HepG2 (cell line): ENCODE results near the gene C1RL. TPM values are rescaled to one million over a fixed set of nuclear protein-coding genes. Genes with fewer than 3 reads are reported as not detected.

ENCODE experiments used
- BORCS8-MEF2B ChIP-seq: sonication (generic); formaldehyde crosslinking; IDR thresholded peaks from 2 replicates; pipeline ENCODE4 v1.8.0; 2022; ENCODE audit warnings: mild to moderate bottlenecking, missing genetic modification reagents
- REST ChIP-seq, 2 experiments: IDR thresholded peaks; 2 replicates each; pipeline ENCODE4 v1.6.1; 2011 to 2012; ENCODE audit warnings: low read length in 2 of 2, borderline replicate concordance in 1 of 2, low read depth in 1 of 2, mild to moderate bottlenecking in 1 of 2, moderate library complexity in 1 of 2
- SP4 ChIP-seq: sonication (generic); formaldehyde crosslinking; IDR thresholded peaks from 2 replicates; pipeline ENCODE4 v1.8.1; 2023; ENCODE audit warnings: mild to moderate bottlenecking, missing genetic modification reagents
- TBX3 ChIP-seq: fragments of 450-650 bp; IDR thresholded peaks from 2 replicates; pipeline ENCODE4 v1.6.1; 2017; ENCODE audit warnings: antibody characterized with exemption, mild to moderate bottlenecking, inconsistent platforms, borderline replicate concordance
- ZBTB34 ChIP-seq: sonication (generic); formaldehyde crosslinking; IDR thresholded peaks from 2 replicates; pipeline ENCODE4 v1.8.0; 2022; ENCODE audit warnings: mild to moderate bottlenecking, missing genetic modification reagents
- ZBTB40 ChIP-seq, 2 experiments: fragments of 450-650 bp in 1 of 2; sonication (generic) in 1 of 2; formaldehyde crosslinking in 1 of 2; IDR thresholded peaks; 2 replicates each; pipeline versions ENCODE4 v1.6.1 to v1.8.0; 2016 to 2022; ENCODE audit warnings: antibody characterized with exemption in 1 of 2, mild to moderate bottlenecking in 1 of 2, missing genetic modification reagents in 1 of 2
- ZKSCAN1 ChIP-seq: fragments of 150-350 bp; IDR thresholded peaks from 2 replicates; pipeline ENCODE4 v1.6.1; 2014; ENCODE audit warnings: low read length
- ZNF367 ChIP-seq: sonication (generic); formaldehyde crosslinking; IDR thresholded peaks from 2 replicates; pipeline ENCODE4 v1.4.0; 2020; ENCODE audit warnings: missing genetic modification reagents, borderline replicate concordance
- polyA plus RNA-seq, 8 experiments: library from polyadenylated mRNA; depleted of rRNA in 3 of 8; stranded (reverse) in 7 of 8; unstranded in 1 of 8; fragments of >200 nt; fragmentation: Illumina TruSeq in 4 of 8; extraction: Trizol in 4 of 8; gene quantifications; 2 replicates each; pipeline versions ENCODE4 v1.2.1 to v1.2.3, GENCODE V29; 2011 to 2016; ENCODE audit warnings: low read depth in 4 of 8, missing spikeins in 1 of 8, mixed read lengths in 1 of 8; ENCODE audit not compliant: insufficient read depth in 1 of 8
- total RNA-seq, 5 experiments: library from RNA; depleted of rRNA; stranded (reverse); fragments of >200 nt; fragmentation: Illumina TruSeq; extraction: Trizol; gene quantifications; 2 replicates each; pipeline ENCODE4 v1.2.3, GENCODE V29; 2016; ENCODE audit warnings: low read depth in 1 of 5
- TF ChIP-seq, protein P1 (sequence below): sonication (generic); formaldehyde crosslinking; IDR thresholded peaks from 2 replicates; pipeline ENCODE4 v1.5.0; 2020; ENCODE audit warnings: missing genetic modification reagents, mild to moderate bottlenecking, borderline replicate concordance
- TF ChIP-seq, protein P2 (sequence below): sonication (generic); formaldehyde crosslinking; conservative IDR thresholded peaks from 2 replicates; pipeline ENCODE4 v1.8.1; 2023; ENCODE audit warnings: missing genetic modification reagents

C1RL gene
- total and polyA plus RNA-seq, 2 of the 13 experiments (the other 11 are each of a cell fraction or from before 2014, with no cell fraction given), result 28.9 to 53.1 TPM

DNA sequence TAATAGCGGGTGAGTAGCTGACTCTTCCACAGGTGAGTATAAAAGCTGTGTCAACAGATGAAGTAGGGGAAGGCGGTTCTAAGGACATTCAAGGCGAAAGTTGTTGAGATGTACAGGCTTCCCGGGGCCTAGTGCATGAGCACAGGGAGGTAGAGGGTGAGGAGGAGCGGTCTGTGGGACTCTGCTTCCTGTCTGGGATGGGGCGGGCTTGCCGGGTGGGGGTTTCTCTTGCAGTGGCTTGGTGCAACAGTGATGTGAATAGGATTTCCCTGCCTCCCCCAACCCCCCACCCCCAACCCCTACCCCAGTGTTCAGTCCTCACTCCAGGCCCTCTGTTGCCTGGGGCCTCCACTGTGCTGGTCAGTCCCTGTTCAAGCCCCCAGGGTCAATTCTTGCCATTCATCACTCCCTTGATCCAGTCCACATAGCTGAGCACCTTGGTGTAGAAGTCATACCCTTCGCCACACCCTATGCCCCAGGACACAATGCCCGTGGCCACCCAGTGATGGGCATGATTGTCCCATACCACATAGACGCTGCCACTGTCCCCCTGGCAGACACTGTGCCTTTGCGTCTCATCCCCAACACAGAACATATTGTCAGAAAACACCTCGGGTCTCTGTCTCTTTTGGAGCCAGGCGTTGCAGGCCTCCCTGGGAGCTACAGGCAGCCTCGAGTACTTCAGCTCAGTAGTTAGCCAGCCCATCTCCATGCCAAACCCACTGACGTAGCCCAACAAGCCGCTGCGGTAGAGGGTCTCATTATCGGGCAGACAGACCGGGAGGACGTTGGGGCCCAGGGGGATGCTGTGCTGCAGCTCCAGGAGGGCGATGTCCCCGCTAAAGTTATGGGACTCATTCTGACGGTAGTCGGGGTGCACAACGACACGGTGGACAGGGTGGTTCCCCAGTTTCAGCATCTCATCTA is 12.7 kb downstream of the C1RL start (continued):
- TF ChIP-seq ZBTB40 (IDR thresholded peaks at IDR 0.05) (no peak), ZBTB40 (CRISPR knock-in tag; IDR thresholded peaks at IDR 0.05) (no peak), BORCS8-MEF2B (CRISPR knock-in tag) (no peak), REST (IDR thresholded peaks at IDR 0.05; ENCODE audit: borderline replicate concordance in 1 of 2, low read depth in 1 of 2, low read length in 2 of 2) (no peak), ZBTB34 (CRISPR knock-in tag) (no peak), SP4 (CRISPR knock-in tag) (no peak), ZNF367 (no peak), ZKSCAN1 (no peak), TBX3 (no peak)
- TF ChIP-seq, protein P1, sequence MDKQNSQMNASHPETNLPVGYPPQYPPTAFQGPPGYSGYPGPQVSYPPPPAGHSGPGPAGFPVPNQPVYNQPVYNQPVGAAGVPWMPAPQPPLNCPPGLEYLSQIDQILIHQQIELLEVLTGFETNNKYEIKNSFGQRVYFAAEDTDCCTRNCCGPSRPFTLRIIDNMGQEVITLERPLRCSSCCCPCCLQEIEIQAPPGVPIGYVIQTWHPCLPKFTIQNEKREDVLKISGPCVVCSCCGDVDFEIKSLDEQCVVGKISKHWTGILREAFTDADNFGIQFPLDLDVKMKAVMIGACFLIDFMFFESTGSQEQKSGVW (CRISPR knock-in tag), result no peak
- TF ChIP-seq, protein P2, sequence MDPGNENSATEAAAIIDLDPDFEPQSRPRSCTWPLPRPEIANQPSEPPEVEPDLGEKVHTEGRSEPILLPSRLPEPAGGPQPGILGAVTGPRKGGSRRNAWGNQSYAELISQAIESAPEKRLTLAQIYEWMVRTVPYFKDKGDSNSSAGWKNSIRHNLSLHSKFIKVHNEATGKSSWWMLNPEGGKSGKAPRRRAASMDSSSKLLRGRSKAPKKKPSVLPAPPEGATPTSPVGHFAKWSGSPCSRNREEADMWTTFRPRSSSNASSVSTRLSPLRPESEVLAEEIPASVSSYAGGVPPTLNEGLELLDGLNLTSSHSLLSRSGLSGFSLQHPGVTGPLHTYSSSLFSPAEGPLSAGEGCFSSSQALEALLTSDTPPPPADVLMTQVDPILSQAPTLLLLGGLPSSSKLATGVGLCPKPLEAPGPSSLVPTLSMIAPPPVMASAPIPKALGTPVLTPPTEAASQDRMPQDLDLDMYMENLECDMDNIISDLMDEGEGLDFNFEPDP (CRISPR knock-in tag), result no peak
